Kidney (tissue), 14 donors: ENCODE data around the gene CDKN2A. TPM values are rescaled to one million over a fixed set of nuclear protein-coding genes. Genes with fewer than 3 reads are reported as not detected.

Experiments
- DNase-seq, 5 donors: peaks; one replicate each; pipeline ENCODE4 v3.0.0-alpha.2; 2013 to 2020
- FAIRE-seq: peaks from 2 replicates; lab custom pipeline; 2012; peaks lifted over from hg19 to GRCh38; lab: Jason Lieb, UNC
- H3K27ac ChIP-seq, 2 donors: one replicate each; pipeline ENCODE4 v1.7.0; 2013; ENCODE audit warnings: low read depth in 2 of 2, low read length in 2 of 2, inconsistent platforms in 1 of 2
- H3K27me3 ChIP-seq: one replicate; pipeline ENCODE4 v1.7.1; 2013; ENCODE audit warnings: low read length, inconsistent platforms; ENCODE audit not compliant: control insufficient read depth, insufficient read depth
- H3K36me3 ChIP-seq, 3 donors: one replicate each; pipeline versions ENCODE4 v1.7.0 to v1.7.1; 2013; ENCODE audit warnings: low read length in 3 of 3, control low read depth in 1 of 3, inconsistent platforms in 1 of 3; ENCODE audit not compliant: insufficient read depth in 3 of 3, control insufficient read depth in 2 of 3
- H3K4me1 ChIP-seq, 3 donors: one replicate each; pipeline versions ENCODE4 v1.7.0 to v1.7.1; 2013; ENCODE audit warnings: low read length in 3 of 3, inconsistent platforms in 1 of 3, low read depth in 1 of 3; ENCODE audit not compliant: control insufficient read depth in 2 of 3, insufficient read depth in 2 of 3
- H3K4me3 ChIP-seq, 3 donors: one replicate each; pipeline versions ENCODE4 v1.7.0 to v1.8.1; 2013; ENCODE audit warnings: low read length in 3 of 3, control low read depth in 1 of 3, inconsistent platforms in 1 of 3
- H3K9ac ChIP-seq, 3 donors: one replicate each; pipeline versions ENCODE4 v1.7.0 to v1.7.1; 2013; ENCODE audit warnings: low read length in 3 of 3, control low read depth in 1 of 3, inconsistent platforms in 1 of 3
- H3K9me3 ChIP-seq, 3 donors: one replicate each; pipeline versions ENCODE4 v1.7.0 to v1.7.1; 2013; ENCODE audit warnings: low read length in 3 of 3, control low read depth in 1 of 3, inconsistent platforms in 1 of 3; ENCODE audit not compliant: control insufficient read depth in 2 of 3, insufficient read depth in 1 of 3
- intact Hi-C: fragments of 100-400 bp; cut with DNase I; formaldehyde crosslinking; loops from one replicate; pipeline ENCODE4 v1.11.1; 2022
- polyA plus RNA-seq: library from polyadenylated mRNA; stranded (reverse); fragments of 350-450 nt; fragmentation: Illumina TruSeq; extraction: RNeasy Lipid Tissue Mini Kit (QIAGEN cat#74804); gene quantifications from one replicate; pipeline ENCODE4 v1.2.3, GENCODE V29; 2014; ENCODE audit warnings: low read depth, low replicate concordance; ENCODE audit not compliant: insufficient read depth
- total RNA-seq: library from RNA; stranded (reverse); fragmentation: NEBNext Ultra II Directional; extraction: Animal tissue kit (Norgen Biotek cat#: 25700); gene quantifications from one replicate; pipeline ENCODE4 v1.2.1, GENCODE V29; 2021
- TF ChIP-seq, protein P1 (sequence below): IDR thresholded peaks from 3 replicates; pipeline ENCODE4 v1.5.1; 2012; ENCODE audit warnings: mild to moderate bottlenecking, moderate library complexity, borderline replicate concordance; ENCODE audit not compliant: insufficient read depth; ENCODE audit errors: extremely low read depth
- donor health status: control.
- donor health status: control.
- donor health status: control.
- donor health status: control.
- donor health status: control.
- donor health status: DM: yes; HTN: yes; CAD: no.
- donor health status: Normal renal cell carcinoma (clear cell type).

The CDKN2A gene
- total and polyA plus RNA-seq, 2 donors from 2014 or later, result 4.1 TPM; not detected in 1

DNA sequence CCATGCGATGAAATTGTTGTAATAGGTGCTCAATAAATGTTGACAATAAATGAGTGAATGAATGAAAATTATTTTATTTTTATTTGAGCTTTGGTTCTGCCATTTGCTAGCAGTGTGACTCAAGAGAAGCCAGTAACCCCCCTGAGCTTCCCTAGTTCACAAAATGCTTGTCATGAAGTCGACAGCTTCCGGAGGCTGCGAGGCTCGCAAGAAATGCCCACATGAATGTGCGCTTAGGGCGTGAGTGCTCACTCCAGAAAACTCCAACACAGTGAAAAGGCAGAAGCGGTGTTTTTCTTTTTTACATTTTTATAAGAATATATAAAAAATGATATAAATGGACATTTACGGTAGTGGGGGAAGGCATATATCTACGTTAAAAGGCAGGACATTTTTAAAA is 26.5 kb downstream of the CDKN2A start:
- Histone ChIP-seq H3K36me3 (no peaks in the 10 kb centered on the region), H3K4me1 (peaks cover 0 to 13% (median 5%) of the 10 kb centered on the region in 3 donors), H3K9ac (no peak overlapping the region), H3K4me3 (no peak overlapping the region), H3K27me3 (peaks cover 84% of the 10 kb centered on the region), H3K9me3 (peaks cover 0 to 5% (median 0%) of the 10 kb centered on the region in 3 donors), H3K27ac (no peak overlapping the region)
- TF ChIP-seq, protein P1, sequence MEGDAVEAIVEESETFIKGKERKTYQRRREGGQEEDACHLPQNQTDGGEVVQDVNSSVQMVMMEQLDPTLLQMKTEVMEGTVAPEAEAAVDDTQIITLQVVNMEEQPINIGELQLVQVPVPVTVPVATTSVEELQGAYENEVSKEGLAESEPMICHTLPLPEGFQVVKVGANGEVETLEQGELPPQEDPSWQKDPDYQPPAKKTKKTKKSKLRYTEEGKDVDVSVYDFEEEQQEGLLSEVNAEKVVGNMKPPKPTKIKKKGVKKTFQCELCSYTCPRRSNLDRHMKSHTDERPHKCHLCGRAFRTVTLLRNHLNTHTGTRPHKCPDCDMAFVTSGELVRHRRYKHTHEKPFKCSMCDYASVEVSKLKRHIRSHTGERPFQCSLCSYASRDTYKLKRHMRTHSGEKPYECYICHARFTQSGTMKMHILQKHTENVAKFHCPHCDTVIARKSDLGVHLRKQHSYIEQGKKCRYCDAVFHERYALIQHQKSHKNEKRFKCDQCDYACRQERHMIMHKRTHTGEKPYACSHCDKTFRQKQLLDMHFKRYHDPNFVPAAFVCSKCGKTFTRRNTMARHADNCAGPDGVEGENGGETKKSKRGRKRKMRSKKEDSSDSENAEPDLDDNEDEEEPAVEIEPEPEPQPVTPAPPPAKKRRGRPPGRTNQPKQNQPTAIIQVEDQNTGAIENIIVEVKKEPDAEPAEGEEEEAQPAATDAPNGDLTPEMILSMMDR, result no peak
- intact Hi-C loops, result no loop called here
- DNase-seq, result no peak
- FAIRE-seq, result no peak

DNA sequence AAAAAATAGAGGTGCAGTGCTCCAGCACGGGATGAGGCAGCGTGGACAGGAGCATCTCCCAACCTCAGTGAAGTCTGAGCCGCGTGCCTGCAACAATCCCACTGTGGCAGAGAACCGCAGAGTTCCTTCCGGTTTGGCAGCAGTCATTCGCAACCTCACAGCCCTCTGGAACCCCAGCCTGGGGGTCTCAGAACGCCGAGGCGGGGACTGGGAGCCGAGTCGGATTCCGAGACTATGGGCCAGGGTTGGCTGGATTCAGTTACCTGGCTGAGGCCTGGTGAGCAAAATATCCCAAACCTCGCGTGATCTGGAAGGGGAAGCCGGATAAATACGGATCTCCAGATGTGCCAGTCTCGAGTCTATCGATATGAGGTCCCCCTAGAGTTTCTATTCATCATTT is 27.0 kb downstream of the CDKN2A start:
- H3K27me3 ChIP-seq, result peaks cover 79% of the 10 kb centered on the region
- no peak for FAIRE-seq
- peaks cover 0 to 13% (median 5%) of the 10 kb centered on the region in 3 donors for H3K4me1 ChIP-seq
- no peak overlapping the region for H3K4me3 ChIP-seq
- TF ChIP-seq, protein P1, result no peak
- no peak overlapping the region for H3K27ac ChIP-seq
- DNase-seq, result peak in 3 of 5 donors; percentile 11 to 65 (median 39)
- intact Hi-C loops, result no loop called here
- H3K9ac ChIP-seq, result no peak overlapping the region
- no peaks in the 10 kb centered on the region for H3K36me3 ChIP-seq
- H3K9me3 ChIP-seq, result peaks cover 0 to 5% (median 0%) of the 10 kb centered on the region in 3 donors

DNA sequence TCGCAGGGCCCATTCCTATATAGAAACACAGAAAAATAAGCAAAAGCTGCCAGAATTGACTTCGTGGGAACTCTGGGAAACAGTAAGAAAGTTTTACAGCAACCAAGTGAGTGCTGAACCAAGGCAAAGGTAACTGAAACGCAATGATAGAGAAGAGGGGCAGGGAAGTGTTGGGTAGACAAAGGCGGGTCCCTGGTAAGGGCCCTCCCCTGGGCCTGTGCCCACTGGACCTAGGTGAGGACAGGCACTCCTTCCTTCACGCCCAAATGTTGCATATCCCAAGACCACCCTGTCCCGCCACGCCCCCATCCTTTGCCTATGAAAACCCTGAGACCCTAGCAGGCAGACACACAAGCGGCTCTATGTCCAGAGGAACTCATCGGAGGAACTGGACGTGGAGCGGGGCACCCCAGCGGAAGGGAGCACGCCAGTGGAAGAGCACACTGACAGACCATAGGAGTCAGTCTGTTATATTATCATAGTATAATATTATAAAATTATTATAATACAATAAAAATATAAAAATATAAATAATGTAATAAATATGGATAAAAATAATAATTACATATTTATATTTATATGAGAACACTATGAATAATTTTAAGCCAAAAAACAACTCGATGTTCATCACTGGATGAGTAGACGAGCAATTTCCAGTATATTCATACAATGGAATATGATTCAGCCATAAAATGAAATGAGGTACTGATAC is 27.9 kb downstream of the CDKN2A start:
- DNase-seq (peak in 2 of 5 donors; percentile 45 to 57), FAIRE-seq (no peak)
- peaks cover 0 to 13% (median 5%) of the 10 kb centered on the region in 3 donors for H3K4me1 ChIP-seq
- H3K27ac ChIP-seq, result no peak overlapping the region
- H3K27me3 ChIP-seq, result peaks cover 70% of the 10 kb centered on the region
- intact Hi-C loops, result no loop called here
- TF ChIP-seq, protein P1, result no peak
- peaks cover 0 to 5% (median 0%) of the 10 kb centered on the region in 3 donors for H3K9me3 ChIP-seq
- no peak overlapping the region for H3K9ac ChIP-seq
- no peaks in the 10 kb centered on the region for H3K36me3 ChIP-seq
- no peak overlapping the region for H3K4me3 ChIP-seq
